H9 (cell line): Measurements from ENCODE around the gene TENM3. TPM values are rescaled to one million over a fixed set of nuclear protein-coding genes. Genes with fewer than 3 reads are reported as not detected.

Experiments used
- DNase-seq: peaks from one replicate; pipeline ENCODE4 v3.0.0-alpha.2; 2017
- H2AFZ ChIP-seq: one replicate; pipeline ENCODE4 v1.6.1; 2013; ENCODE audit warnings: mild to moderate bottlenecking, low read length, control low read depth, moderate library complexity
- H2AK5ac ChIP-seq: 2 replicates; pipeline ENCODE4 v1.6.1; 2013; ENCODE audit warnings: low read length, control low read depth, mixed read lengths; ENCODE audit not compliant: insufficient read length
- H2BK120ac ChIP-seq: one replicate; pipeline ENCODE4 v1.6.1; 2013; ENCODE audit warnings: low read depth, mild to moderate bottlenecking, low read length, control low read depth, inconsistent platforms; ENCODE audit not compliant: poor library complexity, severe bottlenecking
- H2BK12ac ChIP-seq: 2 replicates; pipeline ENCODE4 v1.6.1; 2013; ENCODE audit warnings: low read length, control low read depth, mixed read lengths, low read depth; ENCODE audit not compliant: insufficient read length
- H2BK15ac ChIP-seq: 2 replicates; pipeline ENCODE4 v1.6.1; 2013; ENCODE audit warnings: low read depth, low read length, control low read depth
- H2BK20ac ChIP-seq: one replicate; pipeline ENCODE4 v1.6.1; 2013; ENCODE audit warnings: low read depth, mild to moderate bottlenecking, low read length, control low read depth, inconsistent platforms; ENCODE audit not compliant: poor library complexity, severe bottlenecking
- H2BK5ac ChIP-seq: 2 replicates; pipeline ENCODE4 v1.6.1; 2013; ENCODE audit warnings: low read length, control low read depth, mixed read lengths; ENCODE audit not compliant: insufficient read length
- H3K14ac ChIP-seq: 2 replicates; pipeline ENCODE4 v1.6.1; 2013; ENCODE audit warnings: low read length, control low read depth; ENCODE audit not compliant: insufficient read depth
- H3K18ac ChIP-seq: 2 replicates; pipeline ENCODE4 v1.6.1; 2013; ENCODE audit warnings: low read depth, mild to moderate bottlenecking, mixed read lengths, low read length, control low read depth; ENCODE audit not compliant: insufficient read length
- H3K23ac ChIP-seq: 2 replicates; pipeline ENCODE4 v1.6.1; 2013; ENCODE audit warnings: low read length, control low read depth, mixed read lengths, low read depth; ENCODE audit not compliant: insufficient read length
- H3K23me2 ChIP-seq: 2 replicates; pipeline ENCODE4 v1.6.1; 2013; ENCODE audit warnings: low read depth, mild to moderate bottlenecking, mixed read lengths, low read length, control low read depth; ENCODE audit not compliant: insufficient read length, poor library complexity, severe bottlenecking
- H3K27ac ChIP-seq: 2 replicates; pipeline ENCODE4 v1.5.1; 2013; ENCODE audit warnings: low read length, control low read depth, mixed read lengths, low read depth; ENCODE audit not compliant: insufficient read length
- H3K27me3 ChIP-seq: 2 replicates; pipeline ENCODE4 v1.6.1; 2013; ENCODE audit warnings: low read length, control low read depth, inconsistent platforms; ENCODE audit not compliant: insufficient read depth
- H3K4ac ChIP-seq: 2 replicates; pipeline ENCODE4 v1.6.1; 2013; ENCODE audit warnings: low read depth, mild to moderate bottlenecking, control low read depth, inconsistent platforms, low read length, moderate library complexity
- H3K4me1 ChIP-seq: 2 replicates; pipeline ENCODE4 v1.6.1; 2013; ENCODE audit warnings: low read length, control low read depth, inconsistent platforms; ENCODE audit not compliant: insufficient read depth
- H3K4me2 ChIP-seq: 2 replicates; pipeline ENCODE4 v1.6.1; 2013; ENCODE audit warnings: low read length, control low read depth, mixed read lengths; ENCODE audit not compliant: insufficient read length, insufficient read depth
- H3K56ac ChIP-seq: 2 replicates; pipeline ENCODE4 v1.6.1; 2013; ENCODE audit warnings: low read depth, mild to moderate bottlenecking, mixed read lengths, low read length, control low read depth; ENCODE audit not compliant: insufficient read length
- H3K79me1 ChIP-seq: 2 replicates; pipeline ENCODE4 v1.6.1; 2013; ENCODE audit warnings: low read depth, mild to moderate bottlenecking, moderate library complexity, low read length, control low read depth, inconsistent platforms; ENCODE audit not compliant: insufficient read depth, poor library complexity, severe bottlenecking
- H3K79me2 ChIP-seq: 2 replicates; pipeline ENCODE4 v1.6.1; 2013; ENCODE audit warnings: low read length, control low read depth, inconsistent platforms; ENCODE audit not compliant: insufficient read depth
- H3K9ac ChIP-seq: 2 replicates; pipeline ENCODE4 v1.6.1; 2013; ENCODE audit warnings: low read length, control low read depth, mixed read lengths; ENCODE audit not compliant: insufficient read length; ENCODE audit errors: extremely low read depth
- H3K9me3 ChIP-seq: one replicate; pipeline ENCODE4 v1.6.1; 2013; ENCODE audit warnings: low read depth, low read length, inconsistent platforms; ENCODE audit not compliant: control insufficient read depth
- H3T11ph ChIP-seq: one replicate; pipeline ENCODE4 v1.6.1; 2013; ENCODE audit warnings: mild to moderate bottlenecking, low read length, control low read depth, inconsistent platforms
- H4K20me1 ChIP-seq: one replicate; pipeline ENCODE4 v1.6.1; 2013; ENCODE audit not compliant: control insufficient read depth, insufficient read length, insufficient read depth
- H4K5ac ChIP-seq: 2 replicates; pipeline ENCODE4 v1.6.1; 2013; ENCODE audit warnings: low read depth, mild to moderate bottlenecking, mixed read lengths, low read length, control low read depth; ENCODE audit not compliant: insufficient read length
- H4K8ac ChIP-seq: replicated peaks from 2 replicates; pipeline ENCODE4 v1.6.1; 2013; ENCODE audit warnings: low read length, control low read depth, mixed read lengths, low read depth; ENCODE audit not compliant: insufficient read length
- H4K91ac ChIP-seq: 2 replicates; pipeline ENCODE4 v1.6.1; 2013; ENCODE audit warnings: low read depth, mild to moderate bottlenecking, moderate library complexity, mixed read lengths, low read length, control low read depth; ENCODE audit not compliant: insufficient read length
- H3K27ac Mint-ChIP-seq, 3 experiments: 2 replicates in 2 of 3; 3 replicates in 1 of 3; pipeline ENCODE4 v1.8.0; 2020 to 2021; ENCODE audit warnings: mixed read lengths in 3 of 3, mild to moderate bottlenecking in 1 of 3, moderate library complexity in 1 of 3
- H3K27me3 Mint-ChIP-seq: 2 replicates; pipeline ENCODE4 v1.8.0; 2021; ENCODE audit warnings: low read depth, mild to moderate bottlenecking, moderate library complexity, mixed read lengths
- H3K36me3 Mint-ChIP-seq, 3 experiments: 2 replicates in 2 of 3; 3 replicates in 1 of 3; pipeline ENCODE4 v1.8.0; 2020 to 2021; ENCODE audit warnings: low read depth in 3 of 3, mixed read lengths in 3 of 3; ENCODE audit not compliant: insufficient read depth in 1 of 3
- H3K4me1 Mint-ChIP-seq, 2 experiments: 2 replicates each; pipeline ENCODE4 v1.8.0; 2020; ENCODE audit warnings: mixed read lengths in 2 of 2
- H3K4me3 Mint-ChIP-seq, 2 experiments: 2 replicates in 1 of 2; 3 replicates in 1 of 2; pipeline ENCODE4 v1.8.0; 2020 to 2021; ENCODE audit warnings: mild to moderate bottlenecking in 2 of 2, mixed read lengths in 2 of 2, moderate library complexity in 1 of 2
- H3K9me3 Mint-ChIP-seq, 2 experiments: 2 replicates in 1 of 2; 3 replicates in 1 of 2; pipeline ENCODE4 v1.8.0; 2020; ENCODE audit warnings: mild to moderate bottlenecking in 2 of 2, mixed read lengths in 2 of 2, moderate library complexity in 1 of 2
- CTCF ChIP-seq: fragments of 200-600 bp; sonication (generic); conservative IDR thresholded peaks from 3 replicates; pipeline ENCODE4 v1.8.0; 2021; ENCODE audit warnings: antibody characterized with exemption, mild to moderate bottlenecking
- WGBS: extraction: QIAGEN DNeasy Blood & Tissue Kit; methylation state at CpG from one replicate; pipeline ENCODE4 v1.1.7; 2013; ENCODE audit warnings: missing lambda C conversion rate, low lambda C conversion rate, mixed read lengths; ENCODE audit not compliant: insufficient read length; ENCODE audit errors: extremely low coverage; 5-methylcytosine and 5-hydroxymethylcytosine counted together
- total RNA-seq: library from RNA; stranded (reverse); gene quantifications from 2 replicates; pipeline ENCODE4 v1.2.1, GENCODE V29; 2021

TENM3 gene
- total RNA-seq, 1 experiment from 2014 or later = 49.6 TPM

GRCh38 chr4:182394181-182394580, 151.0 kb downstream of the TENM3 start:
- H3K9me3 ChIP-seq = no peaks in the 10 kb centered on the region
- no peaks in the 10 kb centered on the region for H3K23me2 ChIP-seq
- H2AK5ac ChIP-seq = no peak overlapping the region
- H3K14ac ChIP-seq = no peak overlapping the region
- Mint-ChIP-seq H3K36me3 (0 out of 7 replicates have a peak, but pooled peaks cover 0 to 4% (median 2%) of the 10 kb centered on the region in 3 experiments), H3K9me3 (no peaks in the 10 kb centered on the region), H3K4me3 (no peak overlapping the region), H3K27me3 (no peaks in the 10 kb centered on the region), H3K4me1 (peaks cover 6 to 9% of the 10 kb centered on the region in 2 experiments; a peak in 3 of 4 replicates), H3K27ac (no peak overlapping the region)
- peaks cover 4% of the 10 kb centered on the region; the same call in 1 of the 2 replicates for H3K4me1 ChIP-seq
- H3K79me2 ChIP-seq = no peaks in the 10 kb centered on the region
- no peak overlapping the region for H4K8ac ChIP-seq
- no peak overlapping the region for H2BK5ac ChIP-seq
- no peak overlapping the region for H2BK15ac ChIP-seq
- H3K23ac ChIP-seq = no peak overlapping the region
- WGBS = no CpG with 5 or more reads among the region's 3 CpGs
- H2BK20ac ChIP-seq = no peak overlapping the region
- H3K4ac ChIP-seq = no peak overlapping the region
- H3K27ac ChIP-seq = no peak overlapping the region
- no peaks in the 10 kb centered on the region for H4K20me1 ChIP-seq
- H3K56ac ChIP-seq = no peak overlapping the region
- no peak overlapping the region for H4K91ac ChIP-seq
- no peak overlapping the region for H3K18ac ChIP-seq
- H2BK12ac ChIP-seq = no peak overlapping the region
- no peaks in the 10 kb centered on the region for H3K79me1 ChIP-seq
- no peak overlapping the region for H4K5ac ChIP-seq
- no peak overlapping the region for H3T11ph ChIP-seq
- no peak overlapping the region for H3K4me2 ChIP-seq
- no peak overlapping the region for H2AFZ ChIP-seq
- DNase-seq = no peak
- H2BK120ac ChIP-seq = no peak overlapping the region
- H3K9ac ChIP-seq = no peak overlapping the region
- no peak for TF ChIP-seq CTCF
- H3K27me3 ChIP-seq = no peaks in the 10 kb centered on the region
